Measurements from ENCODE around the gene INTS6.

DNA sequence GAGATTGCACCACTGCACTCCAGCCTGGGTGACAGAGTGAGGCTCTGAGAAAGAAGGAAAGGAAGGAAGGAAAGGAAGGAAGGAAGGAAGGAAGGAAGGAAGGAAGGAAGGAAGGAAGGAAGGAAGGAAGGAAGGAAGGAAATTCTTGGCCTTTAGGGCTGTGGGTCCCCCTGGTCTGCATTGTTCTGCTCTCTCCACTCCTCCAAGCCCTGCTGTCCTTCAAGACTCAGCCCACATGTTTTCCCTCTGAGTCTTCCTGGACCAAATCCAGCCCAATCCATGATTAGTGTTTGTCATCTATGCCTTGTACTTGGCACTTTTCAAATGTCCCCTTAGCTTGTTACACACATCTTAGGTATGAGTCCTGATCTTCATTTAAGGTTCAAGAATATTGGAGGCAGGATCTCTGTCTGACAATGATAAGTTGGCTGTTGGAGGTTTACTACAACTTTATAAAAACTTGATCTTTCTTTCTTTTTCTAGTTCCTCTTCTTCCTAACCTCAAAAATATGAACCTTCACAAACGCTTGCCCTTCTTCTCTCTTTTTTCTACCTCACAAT lies 48.8 kb upstream of the INTS6 start:
- TF ChIP-seq, protein P1, sequence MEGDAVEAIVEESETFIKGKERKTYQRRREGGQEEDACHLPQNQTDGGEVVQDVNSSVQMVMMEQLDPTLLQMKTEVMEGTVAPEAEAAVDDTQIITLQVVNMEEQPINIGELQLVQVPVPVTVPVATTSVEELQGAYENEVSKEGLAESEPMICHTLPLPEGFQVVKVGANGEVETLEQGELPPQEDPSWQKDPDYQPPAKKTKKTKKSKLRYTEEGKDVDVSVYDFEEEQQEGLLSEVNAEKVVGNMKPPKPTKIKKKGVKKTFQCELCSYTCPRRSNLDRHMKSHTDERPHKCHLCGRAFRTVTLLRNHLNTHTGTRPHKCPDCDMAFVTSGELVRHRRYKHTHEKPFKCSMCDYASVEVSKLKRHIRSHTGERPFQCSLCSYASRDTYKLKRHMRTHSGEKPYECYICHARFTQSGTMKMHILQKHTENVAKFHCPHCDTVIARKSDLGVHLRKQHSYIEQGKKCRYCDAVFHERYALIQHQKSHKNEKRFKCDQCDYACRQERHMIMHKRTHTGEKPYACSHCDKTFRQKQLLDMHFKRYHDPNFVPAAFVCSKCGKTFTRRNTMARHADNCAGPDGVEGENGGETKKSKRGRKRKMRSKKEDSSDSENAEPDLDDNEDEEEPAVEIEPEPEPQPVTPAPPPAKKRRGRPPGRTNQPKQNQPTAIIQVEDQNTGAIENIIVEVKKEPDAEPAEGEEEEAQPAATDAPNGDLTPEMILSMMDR (conservative IDR thresholded peaks at IDR 0.05; ENCODE audit: low read length), result no peak
- no peak for TF ChIP-seq EZH2phosphoT487 (IDR thresholded peaks at IDR 0.05; ENCODE audit: borderline replicate concordance, low read depth, low read length)

Data from OCI-LY7 (cell line).